ENCODE data around the gene DAPK1.

Gene DAPK1

GRCh38 chr9:87497604-87498045 is at the start of gene DAPK1:
DAPK1 (plus strand) TSS chr9:87497867; CDS start chr9:87499078, 1,211 bp downstream.
- DNase-seq, result peak; percentile 74

GRCh38 chr9:87451149-87451548 is 46.5 kb upstream of the DAPK1 start:
- no peak for DNase-seq

GRCh38 chr9:87455407-87455806 is 42.3 kb upstream of the DAPK1 start:
- no peak for DNase-seq

GRCh38 chr9:87461256-87461655 is 36.4 kb upstream of the DAPK1 start:
- no peak for DNase-seq

GRCh38 chr9:87464110-87464991 is 33.3 kb upstream of the DAPK1 start:
- no peak for DNase-seq

- DNase-seq, result peak; percentile 7
These were observed 32.7 kb upstream of the DAPK1 start for GRCh38 chr9:87464992-87465378.

GRCh38 chr9:87465816-87466215 is 31.9 kb upstream of the DAPK1 start:
- no peak for DNase-seq

GRCh38 chr9:87467187-87467586 is 30.5 kb upstream of the DAPK1 start:
- DNase-seq, result no peak

GRCh38 chr9:87469793-87470465 is 27.7 kb upstream of the DAPK1 start:
- no peak for DNase-seq

- no peak for DNase-seq
These were observed 25.9 kb upstream of the DAPK1 start for GRCh38 chr9:87471746-87472145.

GRCh38 chr9:87475463-87475862 is 22.2 kb upstream of the DAPK1 start:
- DNase-seq, result no peak

GRCh38 chr9:87478226-87478992 is 19.3 kb upstream of the DAPK1 start:
- DNase-seq, result no peak

GRCh38 chr9:87479801-87480201 is 17.9 kb upstream of the DAPK1 start:
- DNase-seq, result no peak

GRCh38 chr9:87481890-87482855 is 15.5 kb upstream of the DAPK1 start:
- no peak for DNase-seq

- DNase-seq, result no peak
These were observed 7.4 kb upstream of the DAPK1 start for GRCh38 chr9:87490225-87490624.

GRCh38 chr9:87490907-87491306 is 6.8 kb upstream of the DAPK1 start:
- no peak for DNase-seq

- no peak for DNase-seq
These were observed 6.1 kb upstream of the DAPK1 start for GRCh38 chr9:87491523-87491922.

GRCh38 chr9:87492642-87493041 is 5.0 kb upstream of the DAPK1 start:
- no peak for DNase-seq

GRCh38 chr9:87494970-87495471 is 2.6 kb upstream of the DAPK1 start:
- peak; percentile 41 for DNase-seq

GRCh38 chr9:87497080-87497603 is 525 bp upstream of the DAPK1 start:
- DNase-seq, result no peak

GRCh38 chr9:87498046-87498810 is 561 bp downstream of the DAPK1 start:
- DNase-seq, result no peak

All from NCI-H226 (cell line).